GM18858 (cell line): ENCODE measurements around the gene MILR1.
A peak's percentile ranks its signal among the peaks of the same experiment; 100 is the strongest.

Experiments used
- ATAC-seq: cut with Tn5 transposase; IDR thresholded peaks from one replicate; pipeline ENCODE4 v1.9.1; 2021; ENCODE audit not compliant: unreplicated experiment

MILR1 gene

GRCh38 chr17:64502021-64502420 lies 53.1 kb downstream of the MILR1 start:
- ATAC-seq = no peak

GRCh38 chr17:64502809-64503208 lies 53.9 kb downstream of the MILR1 start:
- no peak for ATAC-seq

GRCh38 chr17:64503341-64503740 lies 54.4 kb downstream of the MILR1 start:
- ATAC-seq = no peak

GRCh38 chr17:64503821-64504768 lies 55.2 kb downstream of the MILR1 start:
- ATAC-seq = no peak

- no peak for ATAC-seq
Observed at GRCh38 chr17:64504769-64505339, 55.9 kb downstream of the MILR1 start.

- no peak for ATAC-seq
Observed at GRCh38 chr17:64505340-64506200, 56.7 kb downstream of the MILR1 start.

GRCh38 chr17:64506201-64506575 lies 57.3 kb downstream of the MILR1 start, which contains the start of gene DDX5:
Gene DDX5, minus strand, starts transcription at chr17:64506289. Its CDS starts 170 bp downstream, at chr17:64506119.
- peak; percentile 39 for ATAC-seq

GRCh38 chr17:64506576-64507412 lies 57.9 kb downstream of the MILR1 start, which contains the start of gene CEP95:
Gene CEP95, plus strand, starts transcription at chr17:64506977. Its CDS starts 121 bp downstream, at chr17:64507098.
- peak; percentile 34 for ATAC-seq

GRCh38 chr17:64507413-64507782 lies 58.5 kb downstream of the MILR1 start:
- peak; percentile 17 for ATAC-seq

- no peak for ATAC-seq
Observed at GRCh38 chr17:64508683-64509082, 59.8 kb downstream of the MILR1 start.

GRCh38 chr17:64509179-64509578 lies 60.3 kb downstream of the MILR1 start:
- no peak for ATAC-seq

GRCh38 chr17:64515419-64515818 lies 66.5 kb downstream of the MILR1 start:
- no peak for ATAC-seq

GRCh38 chr17:64515829-64516228 lies 66.9 kb downstream of the MILR1 start:
- no peak for ATAC-seq
